ENCODE results near the gene POLD4. TPM values are rescaled to one million over a fixed set of nuclear protein-coding genes. Genes with fewer than 3 reads are reported as not detected.

Gene POLD4
- total RNA-seq, 2 experiments from 2014 or later = 153 to 171 TPM

GRCh38 chr11:67401495-67402191 lies 48.3 kb upstream of the POLD4 start, which contains the start of gene PPP1CA:
PPP1CA (minus strand) TSS chr11:67401858; CDS start chr11:67401782, 76 bp downstream.
- Histone ChIP-seq H3K79me2 (ENCODE audit: insufficient read depth, low read depth, low read length) (peaks cover 42% of the 10 kb centered on the region), H3K9me2 (ENCODE audit: insufficient read depth, low read length) (no peaks in the 10 kb centered on the region), H3K36me3 (ENCODE audit: insufficient read depth, low read length) (peaks cover 55% of the 10 kb centered on the region), H2AFZ (ENCODE audit: low read length) (no peak within 1 kb of the TSS), H3K9me3 (ENCODE audit: low read length) (no peaks in the 10 kb centered on the region), H3K4me1 (ENCODE audit: insufficient read depth, low read length, poor library complexity, severe bottlenecking) (peaks cover 59% of the 10 kb centered on the region), H3K4me3 (ENCODE audit: low read depth, low read length, poor library complexity, severe bottlenecking) (peak within 1 kb of the TSS; percentile 97), H4K20me1 (ENCODE audit: insufficient read depth, low read length) (0 out of 2 replicates have a peak, but pooled peaks cover 7% of the 10 kb centered on the region), H3K27ac (ENCODE audit: low read depth, low read length, poor library complexity, severe bottlenecking) (peak within 1 kb of the TSS; percentile 97), H3K4me2 (ENCODE audit: low read length) (peak within 1 kb of the TSS; percentile 97)
- BruUV-seq (replicated peaks) = TSS peak; percentile 10
- ChIA-PET POLR2A (interaction anchor here (0.7 to 5.1 kb wide), 17 partner anchors 10 to 653 kb away, joined by 3 to 38 read pairs (median 3); partner anchors contain the start of genes PTPRCAP, RAD9A and TMEM134), CTCF (ENCODE audit: unreplicated experiment) (interaction anchor here (0.6 to 1.1 kb wide), 8 partner anchors 10 to 1090 kb away, joined by 3 to 7 read pairs (median 3); partner anchors contain the start of genes PTPRCAP and RAD9A)
- intact Hi-C loops (cut with micrococcal nuclease; ENCODE audit: unreplicated experiment) = loop anchor here (5.0 to 10.0 kb wide), 2 partner anchors 186 to 243 kb away; no protein-coding TSS in a partner anchor
- no peak; the same call in none of the 2 replicates for TF ChIP-seq CTCF (conservative IDR thresholded peaks at IDR 0.05; ENCODE audit: low read length)
- peak; percentile 92 for DNase-seq (ENCODE audit: low spot score)

- intact Hi-C loops (cut with micrococcal nuclease; ENCODE audit: unreplicated experiment) = loop anchor here (5.0 to 10.0 kb wide), 2 partner anchors 186 to 244 kb away; no protein-coding TSS in a partner anchor
- no TSS peak for BruUV-seq (replicated peaks)
- Histone ChIP-seq H3K27ac (ENCODE audit: low read depth, low read length, poor library complexity, severe bottlenecking) (peak overlapping the region; percentile 65), H3K9me2 (ENCODE audit: insufficient read depth, low read length) (no peaks in the 10 kb centered on the region), H2AFZ (ENCODE audit: low read length) (no peak overlapping the region), H4K20me1 (ENCODE audit: insufficient read depth, low read length) (0 out of 2 replicates have a peak, but pooled peaks cover 7% of the 10 kb centered on the region), H3K4me3 (ENCODE audit: low read depth, low read length, poor library complexity, severe bottlenecking) (peak overlapping the region; percentile 97), H3K79me2 (ENCODE audit: insufficient read depth, low read depth, low read length) (peaks cover 37% of the 10 kb centered on the region), H3K36me3 (ENCODE audit: insufficient read depth, low read length) (peaks cover 55% of the 10 kb centered on the region), H3K4me1 (ENCODE audit: insufficient read depth, low read length, poor library complexity, severe bottlenecking) (peaks cover 57% of the 10 kb centered on the region), H3K4me2 (ENCODE audit: low read length) (peak overlapping the region; percentile 97), H3K9me3 (ENCODE audit: low read length) (no peaks in the 10 kb centered on the region)
- POLR2A ChIA-PET = interaction anchor here (0.9 to 5.1 kb wide), 13 partner anchors 10 to 85 kb away, joined by 3 to 38 read pairs (median 4); partner anchors contain the start of genes PTPRCAP, RAD9A and TMEM134
- no peak for TF ChIP-seq EZH2phosphoT487 (IDR thresholded peaks at IDR 0.05; ENCODE audit: borderline replicate concordance, low read depth, low read length)
- TF ChIP-seq CTCF (conservative IDR thresholded peaks at IDR 0.05; ENCODE audit: low read length) = no peak; the same call in 1 of the 2 replicates
- DNase-seq (ENCODE audit: low spot score) = no peak
- CTCF ChIA-PET (ENCODE audit: unreplicated experiment) = interaction anchor here (0.6 to 0.8 kb wide), 5 partner anchors 9 to 50 kb away, joined by 3 to 7 read pairs (median 3); partner anchors contain the start of gene RAD9A
Measured at GRCh38 chr11:67400942-67401494, 47.7 kb upstream of the POLD4 start.
